Measurements from ENCODE around the gene PHF1. TPM values are rescaled to one million over a fixed set of nuclear protein-coding genes. Genes with fewer than 3 reads are reported as not detected.

PHF1 gene
- total RNA-seq, 1 donor from 2014 or later: 58.1 TPM

GRCh38 chr6:33431880-33432541 lies 21.2 kb downstream of the PHF1 start:
- H3K36me3 Mint-ChIP-seq (ENCODE audit: insufficient read depth): peaks cover 11% of the 10 kb centered on the region
- peaks cover 53% of the 10 kb centered on the region for H3K4me1 Mint-ChIP-seq (ENCODE audit: low read depth)
- H3K27ac Mint-ChIP-seq: no peak overlapping the region
- peak overlapping the region; percentile 41 for H3K4me3 Mint-ChIP-seq (ENCODE audit: low read depth)
- H3K27me3 Mint-ChIP-seq: no peaks in the 10 kb centered on the region
- TF ChIP-seq CTCF (IDR thresholded peaks at IDR 0.05; ENCODE audit: unreplicated experiment): no peak
- no peak for DNase-seq (ENCODE audit: low spot score, unreplicated experiment)
- H3K9me3 Mint-ChIP-seq (ENCODE audit: low read depth): no peaks in the 10 kb centered on the region

DNA sequence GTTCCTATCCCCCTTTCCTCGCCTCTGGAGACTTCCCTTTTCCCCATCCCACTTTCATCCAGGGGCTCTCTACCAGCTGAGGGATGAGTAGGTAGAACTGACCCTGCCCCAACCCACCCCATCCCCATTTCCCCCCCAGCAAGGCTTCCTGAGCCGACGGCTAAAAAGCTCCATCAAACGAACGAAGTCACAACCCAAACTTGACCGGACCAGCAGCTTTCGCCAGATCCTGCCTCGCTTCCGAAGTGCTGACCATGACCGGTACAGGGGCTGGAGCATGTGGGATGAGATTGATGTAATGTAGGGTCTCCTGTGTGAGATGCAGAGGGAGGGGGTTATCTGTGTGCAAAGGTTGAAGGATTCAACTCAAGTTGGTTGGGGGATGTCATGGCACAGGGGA lies 21.7 kb downstream of the PHF1 start:
- Mint-ChIP-seq H3K9me3 (ENCODE audit: low read depth) (no peaks in the 10 kb centered on the region), H3K27ac (peak overlapping the region; percentile 18), H3K27me3 (no peaks in the 10 kb centered on the region), H3K4me3 (ENCODE audit: low read depth) (peak overlapping the region; percentile 41), H3K36me3 (ENCODE audit: insufficient read depth) (peaks cover 15% of the 10 kb centered on the region), H3K4me1 (ENCODE audit: low read depth) (peaks cover 48% of the 10 kb centered on the region)
- no peak for TF ChIP-seq CTCF (IDR thresholded peaks at IDR 0.05; ENCODE audit: unreplicated experiment)
- no peak for DNase-seq (ENCODE audit: low spot score, unreplicated experiment)

DNA sequence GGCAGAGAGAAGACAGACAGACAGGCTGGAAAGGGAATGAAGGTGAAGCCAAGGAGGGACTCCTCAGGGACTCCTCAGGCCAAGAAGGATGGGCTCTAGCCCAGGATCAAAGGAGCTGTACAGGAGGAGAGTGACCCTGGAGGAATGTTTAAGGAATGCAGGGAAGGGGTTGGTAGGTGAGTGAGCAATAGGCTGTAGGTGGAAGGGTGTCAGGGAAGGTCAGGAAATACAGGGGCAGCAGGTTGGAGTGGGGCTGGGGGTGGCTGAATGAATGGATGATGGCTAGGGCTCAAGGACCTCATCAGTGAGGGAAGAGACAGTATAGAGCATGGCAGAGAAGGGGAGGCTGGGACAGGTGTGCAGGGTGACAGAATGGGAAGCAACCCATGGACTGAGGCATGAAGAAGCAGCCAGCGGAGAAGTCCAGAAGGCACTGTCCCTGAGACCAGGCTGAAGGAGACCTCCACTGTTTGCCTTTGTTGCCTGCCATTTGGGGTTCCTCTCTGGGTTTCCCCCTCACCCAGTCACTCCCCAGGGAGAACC lies 22.3 kb downstream of the PHF1 start:
- Mint-ChIP-seq H3K27ac (peak overlapping the region; percentile 18), H3K4me3 (ENCODE audit: low read depth) (peak overlapping the region; percentile 22), H3K36me3 (ENCODE audit: insufficient read depth) (peaks cover 15% of the 10 kb centered on the region), H3K27me3 (no peaks in the 10 kb centered on the region), H3K9me3 (ENCODE audit: low read depth) (no peaks in the 10 kb centered on the region), H3K4me1 (ENCODE audit: low read depth) (peaks cover 48% of the 10 kb centered on the region)
- DNase-seq (ENCODE audit: low spot score, unreplicated experiment): no peak
- TF ChIP-seq CTCF (IDR thresholded peaks at IDR 0.05; ENCODE audit: unreplicated experiment): no peak

GRCh38 chr6:33433544-33434191 lies 22.9 kb downstream of the PHF1 start:
- Mint-ChIP-seq H3K27me3 (no peaks in the 10 kb centered on the region), H3K4me3 (ENCODE audit: low read depth) (no peak overlapping the region), H3K9me3 (ENCODE audit: low read depth) (no peaks in the 10 kb centered on the region), H3K4me1 (ENCODE audit: low read depth) (peaks cover 42% of the 10 kb centered on the region), H3K27ac (no peak overlapping the region), H3K36me3 (ENCODE audit: insufficient read depth) (peaks cover 18% of the 10 kb centered on the region)
- TF ChIP-seq CTCF (IDR thresholded peaks at IDR 0.05; ENCODE audit: unreplicated experiment): no peak
- no peak for DNase-seq (ENCODE audit: low spot score, unreplicated experiment)

GRCh38 chr6:33434961-33435360 lies 24.1 kb downstream of the PHF1 start:
- TF ChIP-seq CTCF (IDR thresholded peaks at IDR 0.05; ENCODE audit: unreplicated experiment): no peak
- Mint-ChIP-seq H3K27me3 (no peaks in the 10 kb centered on the region), H3K9me3 (ENCODE audit: low read depth) (no peaks in the 10 kb centered on the region), H3K27ac (no peak overlapping the region), H3K36me3 (ENCODE audit: insufficient read depth) (peaks cover 24% of the 10 kb centered on the region), H3K4me1 (ENCODE audit: low read depth) (peaks cover 31% of the 10 kb centered on the region), H3K4me3 (ENCODE audit: low read depth) (no peak overlapping the region)
- DNase-seq (ENCODE audit: low spot score, unreplicated experiment): no peak

Measured in progenitor cell of endocrine pancreas (in vitro differentiated cells).